BLaER1 (cell line): ENCODE data around the gene PDE4B.
"Not testable (repeated sequence)": the region's sequence is repeated elsewhere in the genome, so short reads cannot be mapped to it uniquely, and the experiment has no call there.

Source experiments
- H3K27ac ChIP-seq: shearing (Covaris generic); formaldehyde crosslinking; 2 replicates; pipeline ENCODE4 v1.8.1; 2022
- H3K27me3 ChIP-seq: shearing (Covaris generic); formaldehyde crosslinking; 2 replicates; pipeline ENCODE4 v1.8.1; 2022
- H3K36me3 ChIP-seq: shearing (Covaris generic); formaldehyde crosslinking; 2 replicates; pipeline ENCODE4 v1.8.1; 2022
- H3K4me1 ChIP-seq: shearing (Covaris generic); formaldehyde crosslinking; 2 replicates; pipeline ENCODE4 v1.8.1; 2022
- H3K4me2 ChIP-seq: shearing (Covaris generic); formaldehyde crosslinking; 2 replicates; pipeline ENCODE4 v1.8.1; 2022
- H3K4me3 ChIP-seq: shearing (Covaris generic); formaldehyde crosslinking; 2 replicates; pipeline ENCODE4 v1.8.1; 2022
- H3K9ac ChIP-seq: shearing (Covaris generic); formaldehyde crosslinking; 2 replicates; pipeline ENCODE4 v1.8.1; 2022
- H3K9me3 ChIP-seq: shearing (Covaris generic); formaldehyde crosslinking; 2 replicates; pipeline ENCODE4 v1.8.1; 2022
- H4K20me1 ChIP-seq: shearing (Covaris generic); formaldehyde crosslinking; 2 replicates; pipeline ENCODE4 v1.8.1; 2022
- Cebpa-rat ChIP-seq: shearing (Covaris generic); IDR thresholded peaks from 2 replicates; pipeline ENCODE4 v1.8.1; 2022

Gene PDE4B

DNA sequence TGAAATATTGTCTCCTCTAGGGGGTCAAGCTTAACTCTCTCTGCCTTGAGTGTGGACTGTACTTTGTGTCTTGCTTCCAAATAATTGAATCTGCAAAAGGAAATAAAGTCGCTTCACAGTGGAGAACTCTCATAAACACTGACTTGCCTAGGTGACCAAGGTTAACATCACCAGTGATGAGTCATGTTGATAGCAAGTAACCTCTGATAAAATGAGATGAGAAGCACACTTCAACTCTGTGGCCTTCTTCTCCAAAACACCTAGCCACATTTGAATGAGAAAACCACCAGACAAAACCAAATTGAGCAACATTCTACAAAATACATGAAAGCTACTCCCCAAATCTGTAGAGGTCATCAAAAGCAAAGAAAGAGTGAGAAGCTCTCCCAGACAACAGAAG lies 37.6 kb downstream of the PDE4B start:
- no peak overlapping the region for H3K4me3 ChIP-seq
- H3K27me3 ChIP-seq, result no peaks in the 10 kb centered on the region
- no peaks in the 10 kb centered on the region for H3K36me3 ChIP-seq
- no peak overlapping the region for H3K4me2 ChIP-seq
- no peak overlapping the region for H3K9ac ChIP-seq
- H3K9me3 ChIP-seq, result no peaks in the 10 kb centered on the region
- H3K27ac ChIP-seq, result no peak overlapping the region
- H4K20me1 ChIP-seq, result no peaks in the 10 kb centered on the region
- no peak for TF ChIP-seq Cebpa-rat
- H3K4me1 ChIP-seq, result no peaks in the 10 kb centered on the region

GRCh38 chr1:65832296-65832695 lies 39.6 kb downstream of the PDE4B start:
- no peak overlapping the region for H3K27ac ChIP-seq
- no peaks in the 10 kb centered on the region for H3K4me1 ChIP-seq
- no peak overlapping the region for H3K9ac ChIP-seq
- no peaks in the 10 kb centered on the region for H4K20me1 ChIP-seq
- no peaks in the 10 kb centered on the region for H3K9me3 ChIP-seq
- no peak overlapping the region for H3K4me3 ChIP-seq
- H3K27me3 ChIP-seq, result no peaks in the 10 kb centered on the region
- no peaks in the 10 kb centered on the region for H3K36me3 ChIP-seq
- H3K4me2 ChIP-seq, result no peak overlapping the region
- no peak for TF ChIP-seq Cebpa-rat

DNA sequence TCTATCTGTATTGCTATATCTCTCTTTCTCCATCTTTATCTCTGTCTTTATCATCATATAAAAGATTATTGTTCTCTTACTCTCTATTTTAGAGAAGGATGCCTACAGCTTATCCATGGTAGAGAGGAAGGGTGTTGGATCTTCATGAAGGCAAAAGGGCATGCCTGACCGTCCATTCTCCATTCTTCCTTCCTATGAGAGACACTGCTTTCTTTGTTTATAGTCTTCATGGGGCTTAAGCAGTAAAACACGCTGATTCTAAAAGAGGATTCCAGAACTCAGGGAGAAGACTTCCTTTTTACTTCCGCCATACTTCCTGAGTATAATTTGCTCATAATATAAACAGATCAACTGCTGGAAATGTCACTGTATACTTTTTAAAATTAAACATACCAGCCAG lies 44.0 kb downstream of the PDE4B start:
- Histone ChIP-seq H3K4me3 (no peak overlapping the region), H3K4me2 (no peak overlapping the region), H3K9ac (no peak overlapping the region), H3K36me3 (no peaks in the 10 kb centered on the region), H3K27me3 (no peaks in the 10 kb centered on the region), H4K20me1 (no peaks in the 10 kb centered on the region), H3K9me3 (no peaks in the 10 kb centered on the region), H3K4me1 (no peaks in the 10 kb centered on the region), H3K27ac (no peak overlapping the region)
- no peak for TF ChIP-seq Cebpa-rat

GRCh38 chr1:65840683-65841082 lies 48.0 kb downstream of the PDE4B start:
- Histone ChIP-seq H3K4me1 (no peaks in the 10 kb centered on the region), H3K27me3 (no peaks in the 10 kb centered on the region), H3K27ac (no peak overlapping the region), H3K9me3 (no peaks in the 10 kb centered on the region), H3K4me2 (no peak overlapping the region), H4K20me1 (no peaks in the 10 kb centered on the region), H3K4me3 (no peak overlapping the region), H3K9ac (no peak overlapping the region), H3K36me3 (no peaks in the 10 kb centered on the region)
- TF ChIP-seq Cebpa-rat, result no peak

- Histone ChIP-seq H3K4me3 (no peak overlapping the region), H3K36me3 (no peaks in the 10 kb centered on the region), H3K4me2 (no peak overlapping the region), H3K4me1 (no peaks in the 10 kb centered on the region), H3K27me3 (no peaks in the 10 kb centered on the region), H3K9me3 (peaks cover 5% of the 10 kb centered on the region), H4K20me1 (no peaks in the 10 kb centered on the region), H3K9ac (no peak overlapping the region), H3K27ac (no peak overlapping the region)
- no peak for TF ChIP-seq Cebpa-rat
Observed at GRCh38 chr1:65844296-65844695, 51.6 kb downstream of the PDE4B start.

- no peaks in the 10 kb centered on the region for H4K20me1 ChIP-seq
- TF ChIP-seq Cebpa-rat, result no peak
- H3K9me3 ChIP-seq, result peaks cover 11% of the 10 kb centered on the region
- no peaks in the 10 kb centered on the region for H3K36me3 ChIP-seq
- no peak overlapping the region for H3K4me3 ChIP-seq
- no peak overlapping the region for H3K27ac ChIP-seq
- H3K27me3 ChIP-seq, result no peaks in the 10 kb centered on the region
- no peak overlapping the region for H3K9ac ChIP-seq
- H3K4me2 ChIP-seq, result no peak overlapping the region
- H3K4me1 ChIP-seq, result no peaks in the 10 kb centered on the region
Observed at GRCh38 chr1:65844821-65845534, 52.3 kb downstream of the PDE4B start.

DNA sequence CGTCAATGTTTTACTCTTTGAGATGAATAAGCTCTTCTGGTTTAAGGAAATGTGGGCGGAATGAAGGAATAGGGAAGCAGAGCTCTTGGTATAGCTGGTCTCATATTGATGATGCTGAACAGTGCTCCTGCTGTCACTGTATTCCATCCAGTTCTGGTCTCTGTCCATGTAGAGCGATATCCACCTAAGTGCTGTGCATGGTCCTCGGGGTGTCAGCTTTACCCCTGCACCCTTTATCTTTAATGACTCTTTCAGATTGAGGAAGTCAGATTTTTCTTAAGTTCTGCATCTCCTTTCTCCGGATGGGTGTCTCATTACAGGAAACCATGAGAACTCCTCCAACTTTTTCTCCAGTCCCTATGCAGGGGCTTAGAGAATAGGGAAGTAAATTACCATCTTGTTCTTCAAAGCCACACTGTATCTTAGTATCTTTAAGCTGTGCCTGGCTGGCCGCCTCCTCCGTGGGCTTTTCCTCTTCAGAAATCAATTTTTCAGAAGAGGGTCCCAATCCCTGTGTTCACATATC lies 52.9 kb downstream of the PDE4B start:
- Histone ChIP-seq H3K4me1 (no peaks in the 10 kb centered on the region), H3K4me2 (no peak overlapping the region), H3K9ac (no peak overlapping the region), H3K9me3 (peaks cover 11% of the 10 kb centered on the region), H3K27me3 (no peaks in the 10 kb centered on the region), H4K20me1 (no peaks in the 10 kb centered on the region), H3K4me3 (no peak overlapping the region), H3K36me3 (no peaks in the 10 kb centered on the region), H3K27ac (no peak overlapping the region)
- TF ChIP-seq Cebpa-rat, result no peak

- Histone ChIP-seq H3K27me3 (no peaks in the 10 kb centered on the region), H3K4me2 (no peak overlapping the region), H3K4me3 (no peak overlapping the region), H3K27ac (no peak overlapping the region), H3K36me3 (no peaks in the 10 kb centered on the region), H3K4me1 (no peaks in the 10 kb centered on the region), H4K20me1 (no peaks in the 10 kb centered on the region), H3K9ac (no peak overlapping the region), H3K9me3 (peaks cover 11% of the 10 kb centered on the region)
- no peak for TF ChIP-seq Cebpa-rat
Observed at GRCh38 chr1:65846866-65847265, 54.2 kb downstream of the PDE4B start.

GRCh38 chr1:65850281-65850680 lies 57.6 kb downstream of the PDE4B start:
- Histone ChIP-seq H3K27ac (no peak overlapping the region), H3K4me1 (no peaks in the 10 kb centered on the region), H3K9me3 (peaks cover 11% of the 10 kb centered on the region), H3K4me3 (no peak overlapping the region), H3K27me3 (no peaks in the 10 kb centered on the region), H3K9ac (no peak overlapping the region), H3K4me2 (no peak overlapping the region), H4K20me1 (no peaks in the 10 kb centered on the region), H3K36me3 (no peaks in the 10 kb centered on the region)
- TF ChIP-seq Cebpa-rat, result no peak

- H3K4me2 ChIP-seq, H3K27ac ChIP-seq, H4K20me1 ChIP-seq, H3K4me3 ChIP-seq, H3K9me3 ChIP-seq, H3K36me3 ChIP-seq, H3K27me3 ChIP-seq, H3K4me1 ChIP-seq, H3K9ac ChIP-seq: not testable (repeated sequence)
Observed at GRCh38 chr1:65856591-65856990, 63.9 kb downstream of the PDE4B start.

- Histone ChIP-seq H3K27ac (no peak overlapping the region), H3K27me3 (no peaks in the 10 kb centered on the region), H3K36me3 (no peaks in the 10 kb centered on the region), H4K20me1 (no peaks in the 10 kb centered on the region), H3K9me3 (no peaks in the 10 kb centered on the region), H3K4me3 (no peak overlapping the region), H3K4me2 (no peak overlapping the region), H3K9ac (no peak overlapping the region), H3K4me1 (no peaks in the 10 kb centered on the region)
- no peak for TF ChIP-seq Cebpa-rat
Observed at GRCh38 chr1:65866439-65866838, 73.7 kb downstream of the PDE4B start.
